Activated CD4-positive, CD25-positive, alpha-beta regulatory T cell treated with anti-CD3 and anti-CD28 coated beads, Interleukin-2, amount 50 U/mL, for 24 hours (primary cell): ENCODE measurements around the gene FOSB.
"Not testable (repeated sequence)": the region's sequence is repeated elsewhere in the genome, so short reads cannot be mapped to it uniquely, and the experiment has no call there.

ENCODE experiments used
- ATAC-seq, 2 donors: fragments of 150-1000 bp; cut with Tn5 transposase; one replicate each; pipeline ENCODE4 v1.10.0; 2021; ENCODE audit warnings: mild to moderate bottlenecking in 1 of 2, moderate library complexity in 1 of 2

Gene FOSB

DNA sequence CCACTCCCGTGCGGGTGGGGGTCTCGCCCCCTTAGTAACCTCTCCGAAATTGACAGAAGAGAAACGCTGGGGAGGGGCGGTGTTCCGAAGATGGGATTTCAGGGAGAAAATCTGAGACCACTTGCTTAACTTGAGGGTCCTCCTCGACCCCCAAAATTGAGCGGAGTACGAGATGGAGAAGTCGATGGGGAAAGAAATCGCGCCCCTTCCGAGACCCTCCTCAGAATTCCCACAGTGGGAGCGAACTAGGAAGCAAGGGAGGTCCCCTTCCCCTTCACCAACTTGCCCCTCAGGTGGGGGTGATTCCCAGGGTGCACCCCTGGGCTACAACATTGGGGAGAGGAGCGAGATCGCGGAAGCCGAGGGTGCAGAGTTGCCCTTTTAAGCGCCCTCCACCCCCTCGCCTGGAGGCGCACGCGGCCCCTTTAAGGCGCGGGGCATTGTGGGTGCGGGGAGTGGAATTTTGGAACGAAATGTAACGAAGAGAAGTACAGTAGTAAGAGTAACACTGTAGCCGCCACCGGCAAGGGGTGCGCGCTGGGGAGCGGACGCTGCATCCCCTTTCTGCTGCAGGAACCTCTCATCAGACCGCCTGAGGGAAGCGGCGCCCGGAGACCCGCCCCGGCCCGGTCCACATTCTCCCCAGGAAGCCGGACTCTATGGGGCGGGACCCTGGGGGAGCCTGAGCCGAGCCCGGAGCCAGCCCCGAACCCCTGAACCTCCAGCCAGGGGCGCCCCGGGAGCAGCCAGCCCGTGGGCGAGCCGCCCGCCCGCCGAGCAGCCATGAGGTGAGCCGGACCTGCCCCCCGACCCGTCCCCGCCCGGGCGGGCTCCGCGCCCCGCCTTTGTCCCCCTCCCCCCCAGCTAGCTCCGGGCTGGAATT, 39.4 kb downstream of the FOSB start, which contains the start of gene VASP:
TSS of gene VASP (plus strand) at position 491 of the 883 bp plus-strand sequence. CDS start at position 784, 293 bp downstream.
- ATAC-seq: peak; percentile 65 to 73

DNA sequence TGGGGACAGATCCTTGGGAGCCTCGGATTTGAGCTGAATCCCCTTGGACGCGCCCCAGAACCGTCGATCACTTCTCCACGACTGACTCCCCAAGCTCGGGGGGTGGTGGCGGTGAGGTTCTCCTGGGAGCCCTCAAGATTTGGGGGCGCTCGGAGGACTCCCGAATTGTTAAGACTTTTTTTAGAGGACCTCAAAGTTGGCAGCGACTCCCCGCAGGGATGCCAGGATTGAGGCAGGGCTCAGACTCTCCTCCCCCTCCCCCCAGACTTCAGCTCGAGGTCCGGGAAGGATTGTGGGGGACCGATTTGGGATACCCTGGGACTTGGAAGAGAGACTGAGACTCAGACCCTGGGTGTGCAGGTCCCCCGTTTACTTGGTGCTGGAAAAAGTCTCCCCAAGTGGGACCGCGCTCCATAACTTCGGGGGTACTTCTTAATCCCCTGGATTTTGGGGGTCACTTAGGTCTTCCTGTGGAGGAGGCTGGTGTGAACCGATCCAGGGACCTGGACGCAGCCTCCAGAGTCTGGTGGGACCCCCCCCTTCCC, 40.1 kb downstream of the FOSB start:
- ATAC-seq: no peak

DNA sequence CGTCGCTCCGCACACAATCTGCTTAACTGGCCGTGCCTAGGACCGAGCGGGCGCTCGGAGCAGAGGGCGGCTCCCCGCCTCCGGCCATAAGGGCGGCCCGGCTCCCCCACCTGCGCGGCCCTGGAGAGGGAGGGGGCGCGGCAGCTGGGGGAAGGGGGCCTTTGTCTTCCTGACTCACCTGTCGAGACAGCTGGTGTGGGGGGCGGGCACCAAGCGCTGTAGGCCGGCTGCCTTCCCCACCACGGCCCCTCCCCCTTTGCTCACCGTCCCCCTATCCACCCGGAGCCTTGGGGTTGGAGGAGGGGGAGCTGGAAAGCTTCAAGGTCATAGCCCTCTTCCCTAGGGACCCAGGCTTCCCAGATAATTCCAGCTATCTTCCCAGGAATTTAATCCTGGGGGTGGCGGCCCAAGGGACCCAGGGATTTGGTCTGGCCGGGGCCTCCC, 40.6 kb downstream of the FOSB start:
- ATAC-seq: no peak

DNA sequence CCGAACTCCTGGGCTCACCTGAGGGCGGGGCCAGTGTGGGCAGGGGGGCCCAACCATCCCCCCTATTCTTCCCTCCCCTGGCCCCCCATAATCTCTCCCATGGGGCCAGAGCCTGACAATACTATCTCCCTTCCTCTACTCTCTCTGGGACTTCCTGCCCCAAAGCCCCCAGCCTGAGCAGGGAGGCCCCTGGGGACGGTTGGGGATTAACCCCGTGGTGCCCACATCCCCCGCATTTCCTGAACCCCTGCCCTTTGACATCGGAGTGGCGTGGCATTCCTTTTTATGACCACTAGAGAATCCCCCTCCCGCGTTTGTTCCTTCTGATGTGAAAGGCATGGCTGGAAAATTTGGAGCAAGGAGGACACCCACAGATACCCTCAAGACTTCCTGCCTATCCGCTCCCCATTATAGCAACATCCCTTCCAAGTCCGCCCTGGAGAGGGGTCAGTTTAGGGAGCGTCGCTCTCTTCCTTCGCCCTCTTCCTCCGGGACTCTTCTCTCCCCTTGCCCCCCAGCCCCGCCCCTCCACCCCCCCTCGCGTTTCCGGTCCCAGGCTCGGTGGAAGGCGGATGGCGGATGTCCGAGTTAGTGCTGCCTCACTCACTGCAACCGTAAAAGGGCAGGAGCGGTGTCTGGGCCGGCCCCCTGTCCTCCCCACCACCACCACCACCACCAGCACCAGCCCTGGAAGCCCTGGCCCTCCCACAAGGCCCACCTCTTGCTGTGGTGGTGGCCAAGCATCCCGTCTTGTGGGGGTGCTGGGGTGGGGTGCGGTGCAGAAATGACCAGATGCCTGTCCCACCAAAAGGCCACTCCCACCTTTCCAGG, 41.3 kb downstream of the FOSB start:
- ATAC-seq: no peak

DNA sequence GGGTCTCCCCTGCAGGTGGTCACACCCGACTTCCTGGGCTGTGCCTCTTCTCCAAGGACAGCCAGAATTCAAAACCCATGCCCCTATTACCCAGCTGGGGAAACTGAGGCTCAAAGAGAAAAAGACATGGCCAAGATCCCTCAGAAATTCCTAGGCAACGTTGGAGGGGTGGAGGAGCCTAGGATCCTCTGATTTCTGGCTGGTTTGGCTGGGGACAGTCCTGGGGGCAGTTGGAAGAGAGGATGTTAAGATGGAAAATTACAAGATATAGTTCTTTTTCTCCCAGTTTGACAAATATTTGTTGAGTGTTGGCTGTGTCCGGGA, 41.9 kb downstream of the FOSB start:
- no peak for ATAC-seq

DNA sequence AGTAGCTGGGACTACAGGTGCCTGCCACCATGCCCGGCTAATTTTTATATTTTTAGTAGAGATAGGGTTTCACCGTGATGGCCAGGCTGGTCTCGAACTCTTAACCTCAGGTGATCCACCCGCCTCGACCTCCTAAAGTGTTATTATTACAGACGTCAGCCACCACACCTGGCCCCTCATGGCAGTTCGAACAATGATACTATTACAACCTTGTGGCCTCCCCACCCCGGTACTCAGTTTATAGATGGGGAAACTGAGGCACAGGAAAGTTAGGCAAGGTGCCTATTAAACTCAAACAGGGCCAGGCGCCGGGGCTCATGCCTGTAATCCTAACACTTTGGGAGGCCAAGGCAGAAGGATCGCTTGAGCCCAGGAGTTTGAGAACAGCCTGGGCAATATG, 42.6 kb downstream of the FOSB start:
- not testable (repeated sequence) for ATAC-seq

DNA sequence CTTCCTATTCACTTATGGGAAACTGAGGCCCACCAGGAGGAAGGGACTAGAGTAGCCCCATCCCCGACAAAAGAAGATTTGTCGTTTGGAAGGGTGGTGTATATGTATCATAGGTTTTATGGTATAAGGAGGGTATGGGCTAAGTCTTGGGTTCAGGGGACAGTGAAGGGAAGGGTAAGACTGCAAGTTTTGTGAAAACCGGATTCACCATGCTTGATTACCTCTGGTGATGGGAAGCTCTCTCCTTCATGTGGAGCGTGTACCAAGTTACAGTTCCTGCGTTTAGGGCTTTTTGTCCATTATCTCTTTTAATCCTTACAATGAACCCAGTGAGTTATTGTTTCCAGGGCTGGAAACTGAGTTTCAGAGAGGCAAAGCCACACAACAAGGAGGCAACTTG, 43.3 kb downstream of the FOSB start:
- no peak for ATAC-seq

DNA sequence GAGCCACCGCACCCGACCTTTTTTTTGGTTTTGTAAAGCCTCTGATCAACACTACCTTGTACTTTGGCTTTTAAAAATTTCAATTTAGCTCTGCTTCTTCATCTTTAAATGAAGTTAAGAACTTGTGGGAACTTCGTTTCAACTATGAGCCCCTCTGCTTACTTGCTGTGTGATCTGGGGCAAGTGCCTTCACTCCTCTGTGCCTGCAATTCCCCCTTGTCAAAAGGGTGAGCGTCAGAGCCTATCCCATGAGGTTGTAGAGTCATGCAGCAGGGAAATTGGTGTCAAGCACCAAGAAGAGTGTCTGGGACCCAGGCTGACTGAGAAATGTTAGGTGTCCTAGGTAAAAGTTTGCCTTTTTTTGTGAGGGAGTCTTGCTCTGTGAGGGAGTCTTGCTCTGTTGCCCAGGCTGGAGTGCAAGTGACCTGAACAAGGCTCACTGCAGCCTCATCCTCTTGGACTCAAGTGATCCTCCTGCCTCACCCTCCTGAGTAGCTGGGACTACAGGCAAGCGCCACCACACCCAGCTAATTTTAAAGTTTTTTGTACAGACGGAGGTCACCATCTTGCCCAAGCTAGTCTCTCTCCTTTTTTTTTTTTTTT, 45.2 kb downstream of the FOSB start:
- ATAC-seq: no peak

DNA sequence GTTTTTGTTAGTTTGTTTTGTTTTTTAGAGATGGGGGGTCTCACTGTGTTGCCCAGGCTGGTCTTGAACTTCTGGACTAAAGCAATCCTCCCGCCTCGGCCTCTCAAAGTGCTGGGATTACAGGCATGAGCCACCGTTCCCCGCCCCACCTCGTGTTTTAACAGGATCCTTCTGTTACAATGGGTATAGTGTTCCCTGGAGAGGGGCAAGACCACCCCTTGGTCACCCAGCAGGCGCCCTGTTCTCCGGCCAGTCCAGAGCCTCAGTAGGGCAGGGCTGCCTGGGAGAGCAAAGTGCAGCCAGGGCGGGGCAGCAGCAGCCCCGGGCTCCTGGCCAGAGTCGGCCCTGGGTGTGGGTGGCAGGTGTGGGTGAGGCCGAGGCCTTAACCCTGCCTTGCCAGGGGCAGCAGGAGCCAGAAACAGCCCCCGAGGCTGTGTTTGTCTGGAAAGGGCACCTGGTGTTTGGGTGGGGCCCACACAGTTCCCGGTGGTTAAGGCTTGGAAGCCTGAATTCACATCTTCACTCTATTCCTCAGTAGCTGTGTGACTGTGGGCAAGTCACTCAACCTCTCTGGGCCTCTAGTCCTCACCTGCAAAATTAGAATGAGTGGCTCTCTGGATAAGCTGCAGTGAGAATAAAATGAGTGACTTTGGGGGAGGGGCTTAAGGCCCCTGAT, 46.7 kb downstream of the FOSB start:
- ATAC-seq: peak; percentile 45 to 46

DNA sequence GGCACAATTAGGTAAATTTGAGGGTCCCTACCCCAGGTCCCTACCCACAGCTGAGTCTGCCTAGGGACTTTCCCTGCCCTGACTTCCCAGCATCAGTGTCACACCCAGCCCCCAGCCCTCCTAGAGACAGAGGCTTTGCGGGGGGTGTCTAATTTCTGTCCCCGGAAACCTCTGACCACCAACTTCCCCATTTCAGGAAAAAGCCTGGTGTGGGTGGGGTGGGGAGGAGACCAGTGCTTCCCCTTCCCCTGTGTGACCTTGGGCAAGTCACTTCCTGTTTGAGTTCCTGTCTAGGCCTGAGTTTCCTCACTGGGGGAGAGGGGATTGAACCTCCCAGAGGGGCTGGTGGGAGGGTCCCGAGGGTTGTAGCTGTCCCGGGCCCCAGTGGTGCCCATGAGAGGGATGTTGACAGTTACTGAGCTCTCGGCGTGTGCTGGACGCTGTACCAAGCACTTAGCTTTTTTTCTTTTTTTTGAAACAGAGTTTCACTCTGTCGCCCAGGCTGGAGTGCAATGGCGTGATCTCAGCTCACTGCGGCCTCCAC, 47.4 kb downstream of the FOSB start:
- peak; percentile 54 to 58 for ATAC-seq

DNA sequence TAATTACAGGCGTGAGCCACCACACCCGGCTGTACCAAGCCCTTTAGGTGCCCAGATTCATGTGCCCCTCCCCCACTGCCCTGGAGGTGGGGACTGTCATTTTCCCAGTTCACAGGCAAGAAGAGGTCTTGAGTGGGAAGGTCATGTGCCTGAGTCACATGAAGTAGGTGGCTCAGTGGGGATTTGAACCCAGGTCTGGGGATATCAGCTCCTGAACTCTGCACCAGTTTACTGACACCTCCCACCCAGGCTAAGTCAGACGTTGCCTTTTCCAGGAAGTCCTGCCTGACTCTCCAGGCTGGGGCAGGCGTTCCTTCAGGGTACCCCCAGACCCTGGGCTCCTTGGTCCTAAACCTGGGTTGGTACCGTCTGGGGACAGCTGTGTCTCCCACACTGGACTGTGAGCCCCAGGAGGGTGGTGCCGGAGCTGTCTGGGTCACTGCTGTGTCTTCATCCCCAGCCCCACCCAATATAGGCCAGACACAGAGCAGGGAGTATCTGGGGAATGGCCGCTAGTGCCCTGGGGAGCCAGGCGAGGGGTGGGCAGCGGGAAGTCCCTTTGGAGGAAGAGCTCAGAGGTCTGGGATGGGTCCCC, 48.1 kb downstream of the FOSB start:
- peak in 1 of 2 donors; percentile 21 for ATAC-seq

DNA sequence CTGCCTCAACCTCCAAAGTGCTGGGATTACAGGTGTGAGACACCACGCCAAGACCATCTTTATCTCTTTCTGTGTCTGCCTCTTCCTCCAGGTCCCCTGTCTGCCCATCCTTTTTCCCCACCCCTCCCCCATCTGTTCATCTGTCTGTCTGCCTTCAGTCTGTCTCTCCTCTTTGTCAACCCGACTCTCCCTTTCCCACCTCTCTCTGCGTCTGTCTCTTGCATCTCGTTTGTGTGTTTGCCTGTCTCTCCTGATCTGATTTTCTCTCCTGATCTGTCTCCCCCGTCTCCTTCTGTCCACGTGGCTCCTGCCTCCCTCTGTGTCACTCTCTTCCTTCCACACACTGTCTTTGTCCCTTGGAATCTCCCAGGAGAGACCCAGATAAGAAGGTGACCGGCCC, 49.4 kb downstream of the FOSB start:
- no peak for ATAC-seq

DNA sequence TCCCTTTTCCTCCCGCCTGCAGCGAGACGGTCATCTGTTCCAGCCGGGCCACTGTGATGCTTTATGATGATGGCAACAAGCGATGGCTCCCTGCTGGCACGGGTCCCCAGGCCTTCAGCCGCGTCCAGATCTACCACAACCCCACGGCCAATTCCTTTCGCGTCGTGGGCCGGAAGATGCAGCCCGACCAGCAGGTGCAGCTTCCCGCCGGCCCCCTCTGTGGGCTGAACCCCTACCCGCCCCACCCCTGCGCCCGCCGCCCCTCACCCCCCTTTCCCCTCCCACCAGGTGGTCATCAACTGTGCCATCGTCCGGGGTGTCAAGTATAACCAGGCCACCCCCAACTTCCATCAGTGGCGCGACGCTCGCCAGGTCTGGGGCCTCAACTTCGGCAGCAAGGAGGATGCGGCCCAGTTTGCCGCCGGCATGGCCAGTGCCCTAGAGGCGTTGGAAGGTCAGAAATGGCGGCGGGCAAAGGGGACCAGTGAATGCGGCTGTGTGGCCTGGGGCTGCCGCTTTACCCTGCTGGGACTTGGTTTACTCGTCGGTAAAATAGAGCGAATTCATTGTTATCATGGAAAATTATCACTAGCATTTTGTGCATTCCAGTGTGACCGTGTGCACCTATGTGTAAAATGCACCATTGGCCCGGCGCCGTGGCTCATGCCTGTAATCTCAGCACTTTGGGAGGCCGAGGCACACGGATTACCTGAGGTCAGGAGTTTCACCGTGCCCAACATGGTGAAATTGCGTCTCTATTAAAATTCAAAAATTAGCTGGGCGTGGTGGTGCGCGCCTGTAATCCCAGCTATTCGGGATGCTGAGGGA, 50.1 kb downstream of the FOSB start:
- ATAC-seq: no peak

DNA sequence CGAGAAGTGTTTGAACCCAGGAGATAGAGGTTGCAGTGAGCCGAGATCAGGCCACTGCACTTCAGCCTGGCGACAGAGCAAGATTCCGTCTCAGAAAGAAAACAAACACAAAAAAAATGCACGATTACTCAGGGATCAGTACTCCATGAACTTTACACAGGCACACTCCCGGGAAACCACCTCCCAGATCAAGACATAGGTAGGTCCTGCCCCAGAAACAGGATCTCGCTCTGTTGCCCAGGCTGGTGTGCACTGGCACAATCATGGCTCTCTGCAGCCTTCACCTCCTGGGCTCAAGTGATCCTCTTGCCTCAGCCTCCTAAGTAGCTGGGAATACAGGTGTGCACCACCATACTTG, 50.7 kb downstream of the FOSB start:
- no peak for ATAC-seq

DNA sequence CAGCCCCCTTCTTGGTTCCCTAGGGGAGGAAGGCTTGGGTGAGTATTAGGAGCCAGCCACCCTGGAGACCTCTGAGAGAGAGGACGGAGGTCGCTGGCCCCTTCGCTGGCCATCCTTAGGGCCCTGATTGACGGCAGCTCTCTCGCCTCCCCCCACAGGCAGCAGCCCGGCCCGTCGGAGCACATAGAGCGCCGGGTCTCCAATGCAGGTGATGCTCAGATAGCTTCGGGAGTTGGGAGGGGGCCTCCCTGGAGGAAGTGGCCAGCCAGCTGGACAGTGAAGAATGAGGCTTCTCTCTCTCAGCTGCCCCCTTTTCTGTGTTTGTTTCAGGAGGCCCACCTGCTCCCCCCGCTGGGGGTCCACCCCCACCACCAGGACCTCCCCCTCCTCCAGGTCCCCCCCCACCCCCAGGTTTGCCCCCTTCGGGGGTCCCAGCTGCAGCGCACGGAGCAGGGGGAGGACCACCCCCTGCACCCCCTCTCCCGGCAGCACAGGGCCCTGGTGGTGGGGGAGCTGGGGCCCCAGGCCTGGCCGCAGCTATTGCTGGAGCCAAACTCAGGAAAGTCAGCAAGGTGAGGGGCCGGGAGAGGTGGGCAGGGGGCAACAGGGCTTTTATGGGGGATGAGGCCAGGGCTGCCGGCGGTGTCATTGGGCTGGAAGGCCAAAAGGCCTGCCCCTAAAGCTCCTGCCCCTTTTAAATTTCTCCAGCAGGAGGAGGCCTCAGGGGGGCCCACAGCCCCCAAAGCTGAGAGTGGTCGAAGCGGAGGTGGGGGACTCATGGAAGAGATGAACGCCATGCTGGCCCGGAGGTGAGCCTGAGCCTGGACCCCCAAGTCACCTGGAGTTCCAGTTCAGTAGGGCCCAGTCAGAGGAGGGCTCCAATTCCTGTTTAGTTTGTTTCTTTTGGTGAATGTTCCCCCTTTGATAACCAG, 54.5 kb downstream of the FOSB start:
- ATAC-seq: no peak

DNA sequence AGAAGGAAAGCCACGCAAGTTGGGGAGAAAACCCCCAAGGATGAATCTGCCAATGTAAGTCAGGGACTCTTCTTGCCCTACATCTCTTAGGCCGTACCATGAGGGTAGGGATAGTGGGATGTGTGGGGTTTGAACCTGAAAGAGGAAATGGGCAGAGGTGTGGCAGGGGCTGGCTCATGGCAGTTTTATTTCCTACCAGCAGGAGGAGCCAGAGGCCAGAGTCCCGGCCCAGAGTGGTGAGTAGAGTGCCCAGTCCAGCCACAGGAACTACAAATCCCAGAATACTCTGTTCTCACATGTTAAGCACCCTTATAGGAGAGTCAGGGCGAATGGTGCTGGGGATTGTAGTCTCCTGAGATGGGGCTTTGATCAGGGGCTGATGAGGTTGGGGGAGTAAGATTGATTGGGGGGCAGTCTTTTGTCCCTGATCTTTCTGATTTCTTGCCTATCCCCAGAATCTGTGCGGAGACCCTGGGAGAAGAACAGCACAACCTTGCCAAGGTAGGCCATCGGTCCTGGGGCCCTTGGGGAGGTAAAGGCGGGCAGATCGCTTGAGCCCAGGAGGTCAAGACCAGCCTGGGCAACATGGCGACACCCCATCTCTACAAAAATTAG, 56.0 kb downstream of the FOSB start:
- ATAC-seq: peak; percentile 100

DNA sequence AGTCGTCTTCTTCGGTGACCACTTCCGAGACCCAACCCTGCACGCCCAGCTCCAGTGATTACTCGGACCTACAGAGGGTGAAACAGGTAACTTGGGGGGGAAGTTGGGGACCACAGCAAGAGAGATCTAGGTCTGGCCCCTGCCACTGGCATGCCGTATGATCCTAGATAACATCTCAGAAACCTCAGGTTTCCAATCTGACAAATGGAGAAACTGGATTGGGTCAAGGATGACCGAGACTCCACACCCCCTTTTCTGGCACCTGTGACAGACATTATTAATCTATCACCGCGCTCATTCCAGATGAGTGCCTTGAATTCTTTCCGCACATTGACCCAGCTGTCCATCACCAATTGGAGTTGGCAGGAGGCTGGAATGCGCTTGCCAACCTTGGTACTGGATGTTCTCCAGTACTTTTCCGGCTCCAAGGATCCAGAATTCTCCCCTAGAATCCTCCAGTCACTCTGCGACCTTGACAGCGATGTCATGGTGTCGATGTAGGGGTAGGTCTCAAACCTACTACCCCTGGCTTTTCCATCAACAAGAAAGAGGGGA, 56.9 kb downstream of the FOSB start:
- ATAC-seq: no peak
